Sigmoid colon (tissue), 7 donors: ENCODE results near the gene MBP. TPM values are rescaled to one million over a fixed set of nuclear protein-coding genes. Genes with fewer than 3 reads are reported as not detected.

Source experiments
- DNase-seq: peaks from one replicate; pipeline ENCODE4 v3.0.0-alpha.2; 2019
- H3K27ac ChIP-seq, 4 donors: fragments of 200-600 bp; sonication (generic); one replicate each; pipeline ENCODE4 v1.5.1; 2016 to 2019; ENCODE audit warnings: mild to moderate bottlenecking in 1 of 4
- H3K27me3 ChIP-seq, 3 donors: fragments of 200-600 bp; sonication (generic); one replicate each; pipeline ENCODE4 v1.5.1; 2019; ENCODE audit warnings: mild to moderate bottlenecking in 1 of 3
- H3K36me3 ChIP-seq, 4 donors: fragments of 200-600 bp; sonication (generic); one replicate each; pipeline ENCODE4 v1.5.1; 2016 to 2019
- H3K4me1 ChIP-seq, 4 donors: fragments of 200-600 bp; sonication (generic); one replicate each; pipeline ENCODE4 v1.5.1; 2017 to 2019
- H3K4me3 ChIP-seq, 4 donors: fragments of 200-600 bp; sonication (generic); one replicate each; pipeline ENCODE4 v1.5.1; 2017 to 2019; ENCODE audit warnings: mild to moderate bottlenecking in 2 of 4, moderate library complexity in 1 of 4
- H3K9me3 ChIP-seq, 4 donors: fragments of 200-600 bp in 3 of 4; sonication (generic) in 3 of 4; one replicate each; pipeline versions ENCODE4 v1.5.1 to v1.6.1; 2013 to 2019
- CTCF ChIP-seq, 4 experiments: fragments of 450-650 bp in 3 of 4; fragments of 200-600 bp in 1 of 4; IDR thresholded peaks; one replicate each; pipeline ENCODE4 v1.5.1; 2016 to 2019; ENCODE audit warnings: antibody characterized with exemption in 4 of 4, mild to moderate bottlenecking in 3 of 4, moderate library complexity in 2 of 4
- EP300 ChIP-seq, 4 donors: sonication (generic); formaldehyde crosslinking; IDR thresholded peaks; one replicate each; pipeline ENCODE4 v1.6.1; 2017; ENCODE audit warnings: antibody characterized with exemption in 4 of 4
- POLR2A ChIP-seq, 2 donors: fragments of 450-650 bp; IDR thresholded peaks; one replicate each; pipeline ENCODE4 v1.6.1; 2016; ENCODE audit warnings: antibody characterized with exemption in 2 of 2, mild to moderate bottlenecking in 2 of 2, moderate library complexity in 2 of 2
- POLR2AphosphoS5 ChIP-seq, 4 donors: sonication (generic); formaldehyde crosslinking; IDR thresholded peaks; one replicate each; pipeline ENCODE4 v1.6.1; 2017; ENCODE audit warnings: antibody characterized with exemption in 4 of 4
- WGBS, 2 donors: extraction: QIAGEN DNeasy Blood & Tissue Kit; methylation state at CpG; one replicate each; pipeline ENCODE4 v1.1.7; 2013; 5-methylcytosine and 5-hydroxymethylcytosine counted together
- intact Hi-C: fragments of 100-400 bp; cut with DNase I; formaldehyde crosslinking; loops from one replicate; pipeline ENCODE4 v1.15.1; 2023
- polyA plus RNA-seq, 3 donors: library from polyadenylated mRNA; stranded (reverse); fragments of 200-250 nt; gene quantifications; one replicate each; pipeline ENCODE4 v1.2.3, GENCODE V29; 2013
- total RNA-seq, 4 donors: library from RNA; depleted of rRNA; stranded (reverse); fragments of >200 nt; gene quantifications; one replicate each; pipeline ENCODE4 v1.1.0, GENCODE V29; 2016
- donor health status: healthy with polysubstance abuse.
- donor health status: Bipolar disorder and iron deficiency.
- donor health status: healthy.

MBP gene
- total and polyA plus RNA-seq, 7 donors, result 18.3 to 30.7 (median 24.0) TPM

DNA sequence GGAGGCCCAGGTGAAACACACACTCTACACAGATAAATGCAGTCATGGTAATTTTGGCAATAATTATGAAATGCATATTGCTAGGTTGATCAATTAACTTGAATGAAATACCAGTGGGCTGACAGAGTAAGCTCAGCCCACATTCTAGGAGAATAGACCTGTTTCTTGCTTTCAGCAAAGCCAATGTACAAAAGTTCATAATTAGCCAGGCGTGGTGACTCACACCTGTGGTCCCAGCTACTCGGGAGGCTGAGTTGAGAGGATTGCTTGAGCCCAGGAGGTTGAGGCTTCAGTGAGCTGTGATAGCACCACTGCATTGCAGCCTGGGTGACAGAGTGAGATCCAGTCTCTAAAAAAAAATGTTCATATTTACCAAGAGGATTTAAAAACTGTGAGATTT lies 15.7 kb upstream of the MBP start:
- Histone ChIP-seq H3K27ac (no peak overlapping the region), H3K4me3 (no peak overlapping the region), H3K9me3 (no peaks in the 10 kb centered on the region), H3K27me3 (no peaks in the 10 kb centered on the region), H3K4me1 (no peaks in the 10 kb centered on the region), H3K36me3 (no peaks in the 10 kb centered on the region)
- intact Hi-C loops, result no loop called here
- 80 to 86% methylated on average over 2 of the region's 2 CpGs for WGBS, 2 donors
- DNase-seq, result no peak
- TF ChIP-seq EP300 (IDR thresholded peaks at IDR 0.05) (no peak), POLR2AphosphoS5 (IDR thresholded peaks at IDR 0.05) (no peak), POLR2A (IDR thresholded peaks at IDR 0.05) (no peak), CTCF (IDR thresholded peaks at IDR 0.05) (no peak)

DNA sequence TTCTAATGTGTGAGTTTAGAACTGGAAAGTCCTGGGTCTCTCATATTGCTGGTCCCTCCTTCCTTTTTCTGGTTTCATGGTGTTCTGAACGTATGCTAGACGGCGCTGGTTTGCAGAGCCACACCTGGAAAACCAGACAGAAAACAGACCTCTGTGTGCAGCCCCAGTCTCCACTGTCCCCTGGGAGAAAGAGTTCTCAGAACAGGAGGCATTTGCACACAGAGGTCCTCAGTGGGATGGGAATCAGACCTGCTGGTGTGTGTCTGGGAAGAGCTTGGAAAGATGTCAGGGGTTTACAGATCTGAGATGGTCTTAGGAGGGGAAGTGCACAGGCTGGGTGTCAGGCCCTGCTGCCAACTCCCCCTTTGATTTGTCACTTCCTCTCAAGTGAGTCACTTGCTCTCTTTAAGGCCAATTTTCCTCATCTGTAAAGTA lies 14.9 kb upstream of the MBP start:
- H3K27me3 ChIP-seq, result no peaks in the 10 kb centered on the region
- no peak overlapping the region for H3K4me3 ChIP-seq
- DNase-seq, result peak; percentile 80
- intact Hi-C loops, result no loop called here
- 42 to 86% methylated on average over 3 of the region's 3 CpGs for WGBS, 2 donors
- H3K9me3 ChIP-seq, result no peaks in the 10 kb centered on the region
- TF ChIP-seq POLR2AphosphoS5 (IDR thresholded peaks at IDR 0.05), result peak in 2 of 4 donors; percentile 17 to 32
- no peak for TF ChIP-seq EP300 (IDR thresholded peaks at IDR 0.05)
- H3K4me1 ChIP-seq, result no peaks in the 10 kb centered on the region
- H3K27ac ChIP-seq, result no peak overlapping the region
- no peaks in the 10 kb centered on the region for H3K36me3 ChIP-seq

DNA sequence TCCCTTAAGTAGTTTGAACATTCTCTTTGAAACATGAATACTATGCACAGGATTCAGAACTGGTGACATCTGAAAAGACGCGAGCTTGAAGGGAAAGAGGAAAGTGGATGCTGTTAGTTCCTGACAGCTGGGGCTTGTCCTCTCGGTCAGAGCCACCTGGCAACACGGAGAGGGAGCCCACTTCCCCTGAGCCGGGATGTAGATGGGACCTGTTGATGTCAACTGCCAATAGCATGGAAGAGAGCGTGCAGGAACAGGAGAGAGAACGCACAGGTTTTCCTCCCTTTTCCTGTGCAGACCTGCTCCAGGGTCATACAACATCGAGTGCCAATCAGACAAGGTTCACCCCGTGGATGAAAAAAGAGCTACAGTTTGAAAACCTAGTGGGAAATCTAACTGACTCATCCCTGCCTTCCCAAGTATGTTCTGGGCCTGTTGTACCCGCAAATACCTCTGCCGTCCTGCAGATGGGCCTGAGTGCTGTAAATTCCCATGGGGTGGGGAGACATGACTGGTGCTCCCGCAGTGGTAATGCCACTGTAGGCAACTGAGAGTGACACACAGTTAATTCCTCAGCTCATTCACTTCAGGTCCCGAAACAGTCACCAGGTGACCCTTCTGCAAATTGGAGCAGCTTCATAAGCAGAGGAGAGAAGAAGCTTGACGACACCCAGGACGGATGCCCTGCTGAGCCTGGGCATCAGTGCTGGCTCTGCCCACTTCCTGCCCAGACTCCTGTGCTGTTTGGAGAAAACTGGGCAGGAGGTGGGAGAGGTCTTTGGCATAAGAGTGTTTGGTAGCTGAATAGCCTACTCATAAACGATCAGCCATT lies 13.9 kb upstream of the MBP start:
- TF ChIP-seq POLR2AphosphoS5 (IDR thresholded peaks at IDR 0.05), result no peak
- no peak for TF ChIP-seq EP300 (IDR thresholded peaks at IDR 0.05)
- no peak for TF ChIP-seq POLR2A (IDR thresholded peaks at IDR 0.05)
- no peak for TF ChIP-seq CTCF (IDR thresholded peaks at IDR 0.05)
- H3K27me3 ChIP-seq, result no peaks in the 10 kb centered on the region
- H3K27ac ChIP-seq, result no peak overlapping the region
- WGBS, 2 donors, result 70 to 76% methylated on average over 16 of the region's 16 CpGs
- no peaks in the 10 kb centered on the region for H3K9me3 ChIP-seq
- intact Hi-C loops, result no loop called here
- H3K4me1 ChIP-seq, result no peaks in the 10 kb centered on the region
- no peak for DNase-seq
- H3K4me3 ChIP-seq, result no peak overlapping the region
- no peaks in the 10 kb centered on the region for H3K36me3 ChIP-seq

- Histone ChIP-seq H3K27me3 (no peaks in the 10 kb centered on the region), H3K27ac (no peak overlapping the region), H3K9me3 (no peaks in the 10 kb centered on the region), H3K4me3 (no peak overlapping the region), H3K36me3 (no peaks in the 10 kb centered on the region), H3K4me1 (no peaks in the 10 kb centered on the region)
- intact Hi-C loops, result no loop called here
- DNase-seq, result no peak
- TF ChIP-seq POLR2AphosphoS5 (IDR thresholded peaks at IDR 0.05) (no peak), EP300 (IDR thresholded peaks at IDR 0.05) (no peak), CTCF (IDR thresholded peaks at IDR 0.05) (no peak), POLR2A (IDR thresholded peaks at IDR 0.05) (no peak)
- WGBS, 2 donors, result 85 to 95% methylated on average over 11 of the region's 11 CpGs
Observed at GRCh38 chr18:77145364-77145901, 12.8 kb upstream of the MBP start.

DNA sequence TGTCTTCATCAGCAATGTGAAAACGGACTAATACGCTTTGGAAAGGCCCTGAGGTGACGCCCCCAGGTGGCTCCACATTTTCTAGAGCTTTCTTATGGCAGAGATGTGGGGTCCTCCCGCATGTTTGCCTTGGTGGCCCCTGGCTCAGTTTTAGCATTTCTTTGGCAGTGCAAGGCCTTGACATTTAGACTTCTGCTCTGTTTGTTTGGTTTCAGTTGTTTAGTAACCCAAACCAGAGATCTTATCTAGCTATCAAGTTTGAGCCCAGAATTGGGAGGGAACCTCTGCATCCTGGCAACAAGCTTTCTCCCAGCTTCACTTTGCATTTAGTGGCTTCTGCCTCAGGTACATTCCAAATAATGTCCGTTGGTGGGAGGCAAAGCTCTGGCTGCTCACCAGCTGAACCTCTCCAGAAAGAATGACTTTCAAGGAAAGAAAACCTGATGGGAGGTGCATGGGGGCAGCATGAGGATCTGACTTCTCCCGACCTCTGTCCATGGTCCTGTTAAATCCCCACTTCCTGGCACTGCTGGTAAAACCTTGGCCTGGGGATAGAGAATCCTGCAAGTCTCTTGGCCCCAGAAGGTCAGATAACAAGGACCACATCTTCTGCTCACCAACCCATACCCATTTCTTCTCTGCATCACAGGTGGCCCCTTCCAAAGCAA lies 12.0 kb upstream of the MBP start:
- TF ChIP-seq CTCF (IDR thresholded peaks at IDR 0.05) (no peak), POLR2AphosphoS5 (IDR thresholded peaks at IDR 0.05) (no peak), POLR2A (IDR thresholded peaks at IDR 0.05) (no peak)
- H3K9me3 ChIP-seq, result no peaks in the 10 kb centered on the region
- DNase-seq, result no peak
- 77 to 88% methylated on average over 6 of the region's 6 CpGs for WGBS, 2 donors
- no peak overlapping the region for H3K27ac ChIP-seq
- intact Hi-C loops, result no loop called here
- H3K27me3 ChIP-seq, result no peaks in the 10 kb centered on the region
- H3K4me3 ChIP-seq, result no peak overlapping the region
- no peaks in the 10 kb centered on the region for H3K4me1 ChIP-seq
- H3K36me3 ChIP-seq, result no peaks in the 10 kb centered on the region
